ENCODE measurements around the gene RERG.

DNA sequence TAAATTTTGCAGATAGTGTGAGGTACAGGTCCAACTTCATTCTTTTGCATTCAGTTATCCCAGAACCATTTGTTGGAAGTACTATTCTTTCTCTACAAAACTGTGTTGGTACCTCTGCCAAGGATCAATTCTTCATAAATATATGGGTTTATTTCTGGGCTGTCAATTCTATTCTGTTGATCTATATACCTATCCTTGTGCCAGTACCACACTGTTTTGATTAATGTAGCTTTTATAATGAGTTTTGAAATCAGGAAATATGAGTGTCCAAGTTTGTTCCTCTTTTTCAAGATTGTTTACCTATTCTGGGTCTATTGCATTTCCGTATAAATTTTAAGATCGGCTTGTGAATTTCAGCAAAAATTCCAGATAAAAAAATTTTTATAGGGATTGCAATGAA lies 48.1 kb downstream of the RERG start:
- TF ChIP-seq GATA2 (IDR thresholded peaks at IDR 0.05; ENCODE audit: low read depth, low read length) (no peak), GATA3 (IDR thresholded peaks at IDR 0.05; ENCODE audit: low read depth, low read length) (no peak)

All from SH-SY5Y (cell line).